ENCODE data around the gene GOLGA6A. TPM values are rescaled to one million over a fixed set of nuclear protein-coding genes. Genes with fewer than 3 reads are reported as not detected.

GOLGA6A gene
- total and polyA plus RNA-seq, 2 of the 8 experiments (the other 6 are each of a cell fraction or from before 2014, with no cell fraction given): 0.80 to 1.0 TPM

DNA sequence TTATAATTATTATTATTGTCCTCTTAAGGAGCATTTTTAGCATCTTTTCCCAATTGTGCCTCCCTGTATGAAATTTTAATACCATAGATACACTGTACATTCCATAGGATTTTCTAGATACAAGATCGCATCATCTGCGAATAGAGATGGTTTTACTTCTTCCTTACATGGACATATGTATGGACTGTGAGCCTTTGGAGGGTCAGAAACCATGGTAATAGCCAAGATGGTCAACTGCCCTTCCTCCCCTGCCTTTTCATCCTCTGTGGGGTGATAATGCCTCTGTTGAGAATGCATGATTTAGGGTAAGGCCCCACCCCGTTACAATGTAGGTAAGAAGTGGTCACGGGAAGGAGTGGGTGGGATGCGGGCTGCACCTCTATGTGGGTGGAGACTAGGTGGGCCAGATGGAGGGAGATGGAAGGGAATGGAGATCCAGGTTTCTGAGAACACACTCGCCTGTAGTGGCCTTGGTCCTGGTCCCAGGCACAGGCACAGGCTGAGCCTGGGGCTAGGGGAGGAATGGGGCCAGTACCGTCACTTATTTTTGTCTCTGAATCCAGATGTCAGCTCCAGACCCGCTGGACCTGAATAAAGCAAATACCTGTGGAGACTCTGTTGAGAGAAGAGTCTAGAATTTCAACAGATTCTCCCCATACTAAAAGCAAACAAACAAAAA lies 31.7 kb downstream of the GOLGA6A start:
- Histone ChIP-seq H2AFZ (ENCODE audit: low read length) (no peak overlapping the region), H2BK20ac (ENCODE audit: low read length) (no peak overlapping the region), H3K79me2 (ENCODE audit: control insufficient read depth in 1 of 2, insufficient read depth in 2 of 2, low read length in 2 of 2) (no peaks in the 10 kb centered on the region), H4K8ac (ENCODE audit: extremely low read depth, insufficient read depth, low read length) (no peak overlapping the region), H4K20me1 (replicated peaks in 1 of 2; ENCODE audit: control insufficient read depth in 1 of 2, insufficient read depth in 2 of 2, low read length in 2 of 2) (no peaks in the 10 kb centered on the region), H3K4me1 (replicated peaks in 1 of 4; ENCODE audit: control insufficient read depth in 3 of 4, insufficient read depth in 4 of 4, low read length in 3 of 4) (peaks cover 0 to 11% (median 3%) of the 10 kb centered on the region in 4 experiments; a peak in 5 of 7 replicates), H3K9ac (replicated peaks in 1 of 4; ENCODE audit: extremely low read depth in 1 of 4, low read depth in 3 of 4, low read length in 3 of 4) (no peak overlapping the region), H3K18ac (ENCODE audit: extremely low read depth, low read length) (no peak overlapping the region), H3K27ac (ENCODE audit: low read depth, low read length) (no peak overlapping the region), H2BK120ac (replicated peaks; ENCODE audit: low read depth, low read length) (no peak overlapping the region), H2BK12ac (ENCODE audit: low read depth, low read length) (peak overlapping the region; percentile 50; the same call in 1 of the 2 replicates), H3K27me3 (replicated peaks in 1 of 4; ENCODE audit: control insufficient read depth in 3 of 4, extremely low read depth in 1 of 4, insufficient read depth in 3 of 4, low read length in 3 of 4) (peaks cover 0 to 6% (median 3%) of the 10 kb centered on the region in 4 experiments; a peak in 3 of 7 replicates), H3K36me3 (ENCODE audit: control insufficient read depth in 2 of 4, insufficient read depth in 4 of 4, low read length in 3 of 4) (no peaks in the 10 kb centered on the region), H3K4me3 (ENCODE audit: extremely low read depth in 1 of 4, insufficient read depth in 2 of 4, low read depth in 3 of 4, low read length in 4 of 4) (no peak overlapping the region), H4K91ac (replicated peaks; ENCODE audit: insufficient read length, low read length) (no peak overlapping the region), H3K9me3 (ENCODE audit: insufficient read depth in 2 of 2, low read depth in 1 of 2, low read length in 1 of 2) (no peaks in the 10 kb centered on the region; a peak in 1 of 4 replicates), H3K4me2 (ENCODE audit: insufficient read depth in 1 of 2, low read depth in 2 of 2, low read length in 2 of 2) (no peak overlapping the region), H3K79me1 (ENCODE audit: low read depth, low read length) (no peaks in the 10 kb centered on the region), H3K14ac (ENCODE audit: insufficient read length) (no peak overlapping the region), H2AK5ac (ENCODE audit: low read depth, low read length) (no peak overlapping the region), H3K23me2 (ENCODE audit: low read depth, low read length) (no peaks in the 10 kb centered on the region), H2BK15ac (ENCODE audit: low read length) (peak overlapping the region; percentile 88; the same call in 1 of the 2 replicates), H3K4ac (replicated peaks; ENCODE audit: insufficient read length, low read depth, low read length) (no peak overlapping the region), H4K5ac (ENCODE audit: insufficient read length, low read depth, low read length) (no peak overlapping the region), H2BK5ac (ENCODE audit: low read depth, low read length) (no peak overlapping the region), H3K23ac (ENCODE audit: insufficient read length) (no peak overlapping the region), H3K56ac (replicated peaks; ENCODE audit: insufficient read length, low read depth, low read length) (no peak overlapping the region)
- DNase-seq (ENCODE audit: low read depth in 1 of 2, low spot score in 2 of 2) (no peak), FAIRE-seq (no peak)
- ChIA-PET POLR2A (ENCODE audit: partially characterized antibody) (interaction anchor here (1.6 kb wide), 1 partner anchor 14 kb away, joined by 6 read pairs; no protein-coding TSS in a partner anchor), CTCF (ENCODE audit: partially characterized antibody) (interaction anchor here (1.4 to 10.4 kb wide), 6 partner anchors 14 to 271 kb away, joined by 5 to 125 read pairs (median 94); partner anchors contain the start of gene STOML1)
- WGBS, 2 experiments (ENCODE audit: extremely low coverage in 1 of 2, insufficient coverage in 1 of 2, insufficient read length in 1 of 2, insufficient replicate concordance in 2 of 2, low coverage in 1 of 2, low lambda C conversion rate in 2 of 2, missing lambda C conversion rate in 1 of 2): 89% methylated on average over 8 of the region's 8 CpGs; no CpG with 5 or more reads in 1 of the 2 experiments
- no peak for TF ChIP-seq SIN3A (conservative IDR thresholded peaks at IDR 0.05 in 1 of 2, IDR thresholded peaks at IDR 0.05 in 1 of 2; ENCODE audit: low read depth in 1 of 2, low read length in 2 of 2)
- TF ChIP-seq RAD21 (IDR thresholded peaks at IDR 0.05 in 1 of 2, conservative IDR thresholded peaks at IDR 0.05 in 1 of 2; ENCODE audit: low read depth in 2 of 2, low read length in 2 of 2): no peak
- TF ChIP-seq GTF2F1 (IDR thresholded peaks at IDR 0.05; ENCODE audit: borderline replicate concordance, low read depth, low read length): no peak
- TF ChIP-seq BACH1 (IDR thresholded peaks at IDR 0.05; ENCODE audit: low read length): no peak
- TF ChIP-seq RFX5 (IDR thresholded peaks at IDR 0.05; ENCODE audit: borderline replicate concordance, low read depth, low read length): no peak
- TF ChIP-seq CBX8 (IDR thresholded peaks at IDR 0.05; ENCODE audit: borderline replicate concordance, low read depth, low read length): no peak
- TF ChIP-seq NANOG (IDR thresholded peaks at IDR 0.05; ENCODE audit: insufficient read depth, low read depth, low read length, poor library complexity, severe bottlenecking): no peak
- no peak for TF ChIP-seq PHF8 (conservative IDR thresholded peaks at IDR 0.05; ENCODE audit: low read depth, low read length)
- no peak for TF ChIP-seq SP4 (IDR thresholded peaks at IDR 0.05; ENCODE audit: low read length)
- no peak for TF ChIP-seq CHD1 (IDR thresholded peaks at IDR 0.05; ENCODE audit: low read depth, low read length)
- no peak for TF ChIP-seq HDAC6 (IDR thresholded peaks at IDR 0.05; ENCODE audit: low read depth, low read length)
- TF ChIP-seq GABPA (IDR thresholded peaks at IDR 0.05; ENCODE audit: borderline replicate concordance, insufficient read depth, low read length): no peak

All from H1 (cell line).